Measurements from ENCODE around the gene BACE2. TPM values are rescaled to one million over a fixed set of nuclear protein-coding genes. Genes with fewer than 3 reads are reported as not detected.

BACE2 gene
- polyA plus RNA-seq, 1 donor (not counting 4 experiments of a cell fraction or from before 2014, with no cell fraction given): 130 TPM

- no peaks in the 10 kb centered on the region for H3K79me2 ChIP-seq (ENCODE audit: control insufficient read depth, insufficient read depth, low read length)
- DNase-seq (ENCODE audit: low read depth, low spot score): no peak
- no peaks in the 10 kb centered on the region for H3K9me3 ChIP-seq (ENCODE audit: control insufficient read depth, low read depth, low read length)
- H4K20me1 ChIP-seq (ENCODE audit: control insufficient read depth, extremely low read depth, insufficient read depth, low read length): no peaks in the 10 kb centered on the region
- no peak overlapping the region for H2AFZ ChIP-seq (ENCODE audit: control insufficient read depth, low read length)
- H3K27ac ChIP-seq (ENCODE audit: control insufficient read depth, insufficient read depth, low read length): no peak overlapping the region
- no peak for FAIRE-seq
- H3K4me1 ChIP-seq (ENCODE audit: control insufficient read depth, extremely low read depth, insufficient read depth, low read length): no peaks in the 10 kb centered on the region
- H3K9ac ChIP-seq (ENCODE audit: control insufficient read depth, extremely low read depth, insufficient read depth, low read length): no peak overlapping the region
- dilution Hi-C loops (cut with MboI; ENCODE audit: extremely low pct_ligation_motif_present, low sequenced_read_pairs): no loop called here
- H3K9me1 ChIP-seq (ENCODE audit: control insufficient read depth, extremely low read depth, insufficient read depth, low read length): no peaks in the 10 kb centered on the region
- no peak overlapping the region for H3K4me3 ChIP-seq (ENCODE audit: control insufficient read depth in 2 of 3, extremely low read depth in 1 of 3, insufficient read depth in 2 of 3, low read depth in 1 of 3, low read length in 3 of 3)
- TF ChIP-seq CTCF (optimal IDR thresholded peaks at IDR 0.05 in 1 of 3, IDR thresholded peaks at IDR 0.05 in 1 of 3, conservative IDR thresholded peaks at IDR 0.05 in 1 of 3; ENCODE audit: extremely low read depth in 1 of 3, insufficient read depth in 2 of 3, low read length in 3 of 3): no peak
- no peak for TF ChIP-seq EZH2 (IDR thresholded peaks at IDR 0.05; ENCODE audit: low read length)
- peaks cover 5% of the 10 kb centered on the region for H3K27me3 ChIP-seq (ENCODE audit: control insufficient read depth, extremely low read depth, insufficient read depth, low read length)
- H3K4me2 ChIP-seq (ENCODE audit: control insufficient read depth, extremely low read depth, insufficient read depth, low read depth, low read length): no peak overlapping the region
- H3K36me3 ChIP-seq (ENCODE audit: control insufficient read depth in 2 of 2, extremely low read depth in 1 of 2, insufficient read depth in 2 of 2, low read length in 2 of 2): no peaks in the 10 kb centered on the region
Measured at GRCh38 chr21:41282412-41282811, 114.5 kb downstream of the BACE2 start.

GRCh38 chr21:41283211-41283818 lies 115.4 kb downstream of the BACE2 start:
- Histone ChIP-seq H4K20me1 (ENCODE audit: control insufficient read depth, extremely low read depth, insufficient read depth, low read length) (no peaks in the 10 kb centered on the region), H3K27me3 (ENCODE audit: control insufficient read depth, extremely low read depth, insufficient read depth, low read length) (peaks cover 5% of the 10 kb centered on the region), H3K9me3 (ENCODE audit: control insufficient read depth, low read depth, low read length) (no peaks in the 10 kb centered on the region), H3K79me2 (ENCODE audit: control insufficient read depth, insufficient read depth, low read length) (no peaks in the 10 kb centered on the region), H3K9me1 (ENCODE audit: control insufficient read depth, extremely low read depth, insufficient read depth, low read length) (no peaks in the 10 kb centered on the region), H3K27ac (ENCODE audit: control insufficient read depth, insufficient read depth, low read length) (no peak overlapping the region), H3K9ac (ENCODE audit: control insufficient read depth, extremely low read depth, insufficient read depth, low read length) (no peak overlapping the region), H3K36me3 (ENCODE audit: control insufficient read depth in 2 of 2, extremely low read depth in 1 of 2, insufficient read depth in 2 of 2, low read length in 2 of 2) (no peaks in the 10 kb centered on the region), H3K4me2 (ENCODE audit: control insufficient read depth, extremely low read depth, insufficient read depth, low read depth, low read length) (no peak overlapping the region), H3K4me3 (ENCODE audit: control insufficient read depth in 2 of 3, extremely low read depth in 1 of 3, insufficient read depth in 2 of 3, low read depth in 1 of 3, low read length in 3 of 3) (no peak overlapping the region), H3K4me1 (ENCODE audit: control insufficient read depth, extremely low read depth, insufficient read depth, low read length) (no peaks in the 10 kb centered on the region), H2AFZ (ENCODE audit: control insufficient read depth, low read length) (no peak overlapping the region)
- peak; percentile 92 for FAIRE-seq
- dilution Hi-C loops (cut with MboI; ENCODE audit: extremely low pct_ligation_motif_present, low sequenced_read_pairs): no loop called here
- TF ChIP-seq CTCF (optimal IDR thresholded peaks at IDR 0.05 in 1 of 3, IDR thresholded peaks at IDR 0.05 in 1 of 3, conservative IDR thresholded peaks at IDR 0.05 in 1 of 3; ENCODE audit: extremely low read depth in 1 of 3, insufficient read depth in 2 of 3, low read length in 3 of 3): peak; percentile 75 to 95 (median 93)
- no peak for TF ChIP-seq EZH2 (IDR thresholded peaks at IDR 0.05; ENCODE audit: low read length)
- peak; percentile 9 for DNase-seq (ENCODE audit: low read depth, low spot score)

Data from keratinocyte (primary cell).